ENCODE results near the gene FANCE.

The FANCE gene

DNA sequence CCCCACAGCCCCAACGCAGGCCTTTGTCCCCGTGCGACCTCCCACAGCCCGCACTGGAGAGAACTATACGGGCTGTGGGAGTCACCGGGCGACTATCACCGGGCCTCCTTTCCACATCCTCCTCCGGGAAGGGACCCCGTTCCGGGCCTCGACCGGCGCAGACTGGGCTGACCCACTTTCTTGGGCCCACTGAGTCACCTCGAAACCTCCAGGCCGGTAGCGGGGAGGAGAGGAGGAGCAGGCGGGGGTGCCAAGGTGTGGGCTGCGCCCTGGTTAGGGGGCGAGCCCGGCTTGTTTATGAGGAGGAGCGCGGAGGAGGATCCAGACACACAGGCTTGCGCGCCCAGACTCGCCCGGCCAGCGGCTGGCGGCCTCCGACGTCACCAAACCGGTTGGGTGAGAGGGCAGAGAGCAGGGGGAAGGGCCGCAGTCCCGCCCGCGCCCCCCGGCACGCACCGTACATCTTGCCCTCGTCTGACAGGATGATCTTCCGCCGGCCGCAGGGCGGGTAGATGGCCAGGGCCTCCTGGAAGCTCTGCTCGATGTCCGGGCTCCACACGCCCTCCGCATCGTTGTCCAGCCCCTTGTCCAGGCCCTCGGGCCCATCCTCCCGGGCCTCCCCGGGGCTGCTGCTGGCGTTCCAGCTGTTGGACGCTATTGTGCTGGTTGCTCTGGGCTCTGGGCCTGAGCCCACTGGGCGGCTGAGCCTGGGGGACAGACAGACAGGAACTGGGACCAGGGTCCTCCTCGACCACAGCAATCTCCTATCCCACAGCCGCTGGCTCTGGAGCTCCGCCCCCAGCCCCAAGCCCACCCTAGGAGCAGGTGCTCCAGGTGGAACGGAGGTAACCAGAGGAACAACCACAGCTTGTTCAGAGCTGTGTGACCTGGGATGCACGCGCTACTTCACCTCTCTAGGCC, 34.1 kb downstream of the FANCE start:
- peak; percentile 98 for DNase-seq

DNA sequence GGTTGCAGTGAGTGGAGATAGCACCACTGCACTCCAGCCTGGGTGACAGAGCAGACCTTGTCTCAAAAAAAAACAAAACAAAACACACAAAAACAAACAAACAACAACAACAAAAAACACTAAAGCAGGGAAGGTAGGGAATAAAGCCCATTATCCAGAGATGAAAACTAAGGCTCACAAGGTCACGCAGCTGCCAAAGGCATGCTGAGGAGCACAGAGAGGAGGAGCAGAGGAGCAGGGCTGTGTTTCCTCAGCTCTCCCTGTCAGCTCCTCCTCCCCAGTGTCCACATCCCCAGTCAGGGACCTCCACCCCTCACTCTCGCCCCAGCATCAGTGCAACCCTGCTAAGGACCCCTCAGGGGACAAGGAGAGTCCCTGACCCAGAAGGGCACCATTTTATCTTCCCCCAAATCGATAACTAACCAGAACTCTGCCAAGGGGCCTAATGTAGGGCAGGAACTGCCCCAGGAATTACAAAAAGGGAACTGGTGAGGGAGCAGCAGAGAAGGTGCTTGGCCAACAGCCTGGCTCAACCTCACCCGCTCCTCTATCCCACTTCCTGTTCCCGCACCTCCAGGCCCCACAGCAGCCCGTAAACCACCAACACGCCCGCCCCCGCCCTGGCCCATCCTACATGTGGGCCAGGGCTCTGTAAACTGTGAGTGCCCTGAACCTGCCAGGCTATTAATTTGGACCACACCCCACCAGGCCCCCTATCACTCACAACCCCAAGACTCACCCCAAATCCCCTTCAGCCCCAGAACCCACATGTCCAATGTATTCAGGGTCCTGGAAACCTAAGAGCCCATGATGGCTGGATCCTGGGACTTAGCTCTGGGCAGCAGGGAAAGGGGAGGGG, 35.7 kb downstream of the FANCE start:
- peak; percentile 58 for DNase-seq

DNA sequence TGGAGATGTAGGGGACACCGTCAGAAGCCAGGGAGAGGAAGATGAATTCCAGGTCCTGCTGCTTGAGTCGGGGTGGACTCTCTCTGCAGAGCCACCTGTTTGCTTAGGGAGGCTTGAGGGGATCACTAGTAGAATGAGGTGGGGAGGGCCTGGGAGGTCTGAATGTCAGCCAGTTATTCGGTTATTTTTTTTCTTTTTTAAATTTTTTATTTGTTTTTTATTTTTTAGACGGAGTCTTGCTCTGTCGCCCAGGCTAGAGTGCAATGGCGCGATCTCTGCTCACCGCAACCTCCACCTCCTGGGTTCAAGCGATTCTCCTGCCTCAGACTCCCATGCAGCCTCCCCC, 36.4 kb downstream of the FANCE start:
- no peak for DNase-seq

DNA sequence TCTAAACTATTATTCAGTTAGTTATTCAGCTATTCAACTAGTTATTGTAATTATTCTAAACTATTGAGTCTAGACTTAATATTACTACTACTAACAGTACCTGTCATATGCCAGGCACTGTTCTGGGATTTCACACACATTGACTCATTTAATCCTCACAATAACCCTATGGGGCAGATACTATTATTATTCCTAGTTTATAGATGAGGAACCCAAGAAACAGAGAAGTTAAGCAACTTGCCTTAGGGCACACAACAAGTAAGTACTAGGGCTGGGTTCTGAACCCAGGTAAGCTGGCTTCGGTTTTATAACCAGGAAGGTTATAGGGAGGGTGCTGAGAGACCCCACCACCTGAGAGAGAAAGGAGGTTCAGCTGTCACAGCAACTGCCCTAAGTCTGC, 36.9 kb downstream of the FANCE start:
- DNase-seq, result no peak

DNA sequence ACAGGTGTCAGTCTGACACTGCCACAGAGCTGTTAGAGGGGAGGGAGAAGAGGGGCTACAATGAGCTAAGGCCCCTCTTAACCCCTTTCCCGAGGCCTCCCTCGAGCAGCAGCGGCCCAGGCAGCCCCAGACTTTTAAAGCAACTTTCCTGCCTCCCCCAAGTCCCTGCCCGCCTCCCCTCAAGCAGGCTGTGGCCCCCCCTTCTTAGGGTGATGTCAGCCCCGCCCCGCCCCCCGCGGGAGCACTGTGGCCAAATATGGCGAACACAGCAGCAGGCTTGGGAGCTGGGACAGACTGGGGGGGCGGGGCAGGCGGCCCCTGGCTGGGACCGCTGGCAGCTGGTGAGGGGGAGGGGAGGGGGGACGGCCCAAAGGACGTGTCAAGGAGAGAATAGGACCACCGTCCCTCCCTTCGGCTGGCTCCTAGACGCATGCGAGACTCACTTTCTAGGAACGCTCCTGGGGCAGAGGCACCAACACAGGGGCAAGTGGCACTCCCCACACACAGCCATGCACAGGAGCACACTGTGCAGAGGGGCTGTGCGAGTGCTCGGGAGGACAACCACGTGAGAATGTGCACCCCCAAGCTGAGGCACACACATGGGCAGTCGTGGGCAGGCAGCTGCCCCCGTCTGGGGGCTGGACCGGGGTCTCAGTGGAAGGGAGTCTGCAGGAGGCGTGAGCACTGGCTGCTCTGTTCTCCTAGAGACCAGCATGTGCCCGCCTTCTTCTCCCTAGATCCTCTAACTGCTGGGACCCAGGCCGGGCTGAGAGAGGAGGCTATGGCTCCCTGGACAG, 38.1 kb downstream of the FANCE start:
- DNase-seq, result peak; percentile 74

DNA sequence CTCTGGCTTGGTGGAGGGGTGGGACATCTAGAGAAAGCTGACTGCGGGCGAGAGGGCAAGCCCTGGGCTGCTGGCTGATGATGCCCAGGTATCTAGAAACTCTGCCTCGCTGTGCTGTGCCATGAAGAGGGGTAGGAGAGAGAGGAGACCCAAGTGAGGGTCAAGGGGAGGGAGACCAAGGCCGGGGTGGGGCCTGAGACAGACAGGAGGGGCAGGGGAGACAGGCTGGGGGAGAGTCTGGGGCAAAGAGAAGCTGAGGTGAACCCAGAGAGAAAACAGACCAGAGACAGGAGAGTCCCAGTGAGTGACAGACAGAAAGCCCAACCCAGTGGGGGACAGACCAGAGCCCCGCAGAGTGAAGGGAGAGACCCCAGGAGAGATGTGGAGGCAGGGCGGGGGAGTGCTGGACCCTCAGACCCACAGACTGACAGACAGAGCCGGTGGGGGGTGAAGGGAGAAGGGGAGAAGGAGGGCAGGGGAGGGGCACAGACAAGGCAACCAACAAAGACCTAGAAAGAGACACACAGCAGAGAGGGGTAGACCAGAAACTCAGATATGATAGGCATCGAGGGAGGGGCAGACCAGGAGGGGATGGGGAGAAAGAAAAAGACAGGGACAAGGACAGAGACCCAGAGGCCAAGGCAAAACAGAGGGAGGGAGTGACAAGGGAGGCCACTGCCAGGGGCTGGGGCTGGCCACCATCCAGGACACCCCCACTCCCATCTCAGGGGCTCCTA, 38.9 kb downstream of the FANCE start:
- no peak for DNase-seq

DNA sequence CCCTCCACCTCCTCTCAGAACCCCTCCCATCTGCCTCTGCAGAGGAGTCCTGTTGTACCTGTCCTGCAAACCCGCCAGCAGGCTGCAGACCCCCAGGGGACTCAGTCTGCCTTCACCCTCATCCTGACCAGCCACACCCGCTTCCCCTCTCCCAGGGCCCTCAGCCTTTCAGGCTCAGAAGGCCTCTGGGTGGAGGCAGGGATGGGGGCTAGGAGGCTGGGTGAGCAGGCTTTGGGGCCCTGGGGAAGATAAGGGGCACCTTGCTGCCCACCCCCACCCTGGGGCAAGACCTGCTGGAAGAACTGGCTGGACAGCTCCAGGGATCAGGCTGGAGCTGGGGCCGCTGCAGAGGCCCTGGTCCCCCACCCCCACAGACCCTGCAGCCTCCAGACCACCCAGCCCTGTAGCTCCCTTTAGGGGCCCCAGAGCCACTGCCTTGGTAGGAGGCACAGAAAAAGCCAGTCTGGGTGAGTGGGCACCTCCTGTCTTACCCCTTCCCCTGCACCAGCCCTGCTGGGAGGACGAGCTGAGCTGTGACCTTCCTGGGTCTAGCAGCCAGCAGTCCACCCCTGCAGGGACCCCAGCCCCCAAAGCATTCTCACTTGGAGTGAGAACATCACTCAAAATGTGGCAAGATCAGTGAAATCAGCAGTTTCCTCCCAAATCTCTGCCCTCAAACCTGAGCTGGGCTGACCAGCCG, 39.6 kb downstream of the FANCE start:
- DNase-seq, result no peak

DNA sequence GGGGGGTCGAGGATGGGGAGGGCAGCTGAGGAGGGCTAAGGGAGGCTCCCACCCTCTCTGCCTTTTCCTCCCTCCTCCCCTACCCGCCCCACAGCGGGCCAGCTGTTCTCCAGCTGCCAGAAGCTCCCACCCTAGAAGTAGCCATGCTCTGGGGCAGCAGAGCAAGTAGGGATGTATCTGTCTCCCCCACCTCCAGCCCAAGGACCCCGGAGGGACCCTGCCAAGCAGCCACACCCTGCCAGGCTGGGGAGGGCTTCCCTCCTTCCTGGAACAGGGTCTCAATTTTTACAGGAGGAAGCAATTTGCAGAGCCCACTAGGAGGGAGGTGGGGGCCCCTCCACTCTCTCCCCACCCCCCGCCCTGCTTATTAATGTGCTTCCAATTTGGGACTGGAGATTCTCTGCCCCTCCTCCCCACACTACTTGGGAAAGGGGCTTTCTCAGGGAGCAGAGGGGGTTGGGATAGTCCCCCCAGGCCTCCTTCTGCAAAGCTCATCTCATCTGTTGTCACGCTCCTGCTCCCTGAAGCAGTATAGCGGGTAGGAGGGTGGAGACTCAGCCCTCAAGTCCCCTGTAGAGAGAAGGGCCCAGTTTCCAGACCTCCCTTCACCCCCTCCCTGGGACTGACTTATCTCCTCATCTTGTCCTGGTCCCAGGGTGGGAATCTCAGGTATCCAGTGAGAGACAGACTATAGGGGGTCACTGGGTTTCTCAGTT, 40.3 kb downstream of the FANCE start:
- no peak for DNase-seq

DNA sequence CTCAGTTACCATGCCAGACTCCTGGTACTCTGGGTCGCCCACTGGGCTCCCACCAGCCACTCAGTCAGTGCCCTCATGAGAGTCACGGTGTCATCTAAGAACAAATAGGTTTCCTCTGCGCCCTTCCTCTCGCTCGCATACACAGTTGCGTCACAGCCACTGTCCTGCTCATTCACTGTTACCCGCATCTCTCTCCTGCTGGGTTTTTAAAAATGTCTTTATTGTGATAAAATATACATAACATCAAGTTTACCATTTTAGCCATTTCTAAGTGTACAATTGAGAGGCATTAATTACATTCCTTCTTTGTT, 40.8 kb downstream of the FANCE start:
- peak; percentile 32 for DNase-seq

DNA sequence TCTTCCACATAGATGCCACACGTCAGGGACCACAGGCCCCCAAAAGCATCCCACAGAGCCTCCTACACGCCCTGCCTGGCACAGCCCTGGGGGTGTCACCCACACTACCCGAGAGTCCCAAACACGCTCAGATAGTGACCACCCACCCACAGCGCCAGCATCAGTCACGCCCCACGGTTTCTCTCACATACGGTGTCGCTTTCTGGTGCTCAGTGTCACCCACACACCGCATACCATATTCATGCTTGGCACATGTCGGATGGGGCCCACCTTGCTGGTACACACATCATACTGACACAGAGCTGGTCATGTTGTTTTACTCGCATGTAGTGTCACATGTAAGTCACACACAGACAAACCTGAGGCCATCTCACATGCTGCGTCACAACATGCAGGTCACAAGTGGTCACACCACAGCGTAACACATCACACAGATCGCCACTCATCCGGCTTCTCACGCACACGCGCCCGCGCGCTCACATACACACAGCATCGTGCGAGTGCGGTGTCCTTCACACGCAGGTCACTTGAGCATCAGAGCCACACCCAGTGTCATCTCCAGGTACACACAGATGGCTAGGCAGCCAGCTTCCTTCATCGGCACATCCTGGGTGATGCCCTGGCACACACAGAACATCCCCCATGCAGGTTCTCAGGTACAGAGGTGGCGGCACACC, 41.3 kb downstream of the FANCE start:
- DNase-seq, result no peak

DNA sequence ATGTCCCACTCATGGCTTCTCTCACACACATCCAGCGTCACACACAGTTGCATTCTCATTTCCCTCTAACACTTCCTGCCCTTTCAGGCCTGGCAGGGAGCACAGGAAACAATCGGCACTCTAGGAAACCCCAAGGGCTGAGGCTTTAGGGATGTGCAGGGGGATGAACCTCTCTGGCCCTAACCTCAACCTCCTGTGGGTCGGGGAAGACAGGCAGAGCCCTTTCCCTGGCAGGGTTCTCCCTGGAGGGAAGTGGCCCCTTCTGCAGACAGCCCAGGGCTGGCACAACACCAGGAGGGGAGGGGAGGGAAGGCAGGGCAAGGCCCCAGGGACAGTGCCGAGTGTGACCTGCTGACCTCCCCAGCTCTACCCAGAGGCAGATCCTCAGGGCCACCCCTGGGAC, 42.0 kb downstream of the FANCE start:
- peak; percentile 54 for DNase-seq

DNA sequence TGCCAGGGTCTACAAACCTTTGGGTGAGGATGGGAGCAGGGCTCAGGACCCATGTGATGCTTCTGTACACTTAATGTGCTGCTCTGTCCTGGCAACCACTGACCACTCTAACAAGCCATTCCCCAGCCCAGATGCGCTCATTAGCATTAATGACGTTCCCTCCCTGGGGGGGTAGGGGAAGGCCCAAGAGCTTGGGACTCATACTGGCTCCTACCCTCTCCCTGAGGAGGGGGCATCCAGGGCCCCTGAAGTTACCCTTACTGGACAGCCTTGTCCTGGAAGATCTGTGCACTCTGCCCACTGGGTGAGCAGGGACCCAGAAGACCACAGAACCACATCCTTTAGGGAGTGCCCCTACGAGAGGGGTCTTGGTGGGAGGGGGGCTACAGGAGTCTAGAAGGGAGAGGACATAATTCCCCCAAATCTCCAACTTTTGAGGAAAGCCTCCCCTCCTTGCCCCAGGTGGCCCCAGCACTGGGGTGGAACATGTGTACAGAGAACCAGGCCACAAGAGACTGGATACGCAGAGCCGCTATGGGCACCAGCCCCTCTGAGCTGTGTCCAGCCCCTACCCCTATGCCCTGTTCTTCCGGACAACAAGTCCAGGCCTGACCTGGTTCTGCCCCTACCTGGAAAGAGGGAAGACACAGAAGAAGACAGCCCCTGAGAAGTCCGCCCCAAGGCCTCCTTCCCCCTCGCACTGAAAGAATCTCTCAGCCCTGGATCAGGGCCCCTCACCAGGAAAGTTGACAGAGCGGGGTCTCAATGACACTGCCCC, 43.3 kb downstream of the FANCE start:
- DNase-seq, result no peak

DNA sequence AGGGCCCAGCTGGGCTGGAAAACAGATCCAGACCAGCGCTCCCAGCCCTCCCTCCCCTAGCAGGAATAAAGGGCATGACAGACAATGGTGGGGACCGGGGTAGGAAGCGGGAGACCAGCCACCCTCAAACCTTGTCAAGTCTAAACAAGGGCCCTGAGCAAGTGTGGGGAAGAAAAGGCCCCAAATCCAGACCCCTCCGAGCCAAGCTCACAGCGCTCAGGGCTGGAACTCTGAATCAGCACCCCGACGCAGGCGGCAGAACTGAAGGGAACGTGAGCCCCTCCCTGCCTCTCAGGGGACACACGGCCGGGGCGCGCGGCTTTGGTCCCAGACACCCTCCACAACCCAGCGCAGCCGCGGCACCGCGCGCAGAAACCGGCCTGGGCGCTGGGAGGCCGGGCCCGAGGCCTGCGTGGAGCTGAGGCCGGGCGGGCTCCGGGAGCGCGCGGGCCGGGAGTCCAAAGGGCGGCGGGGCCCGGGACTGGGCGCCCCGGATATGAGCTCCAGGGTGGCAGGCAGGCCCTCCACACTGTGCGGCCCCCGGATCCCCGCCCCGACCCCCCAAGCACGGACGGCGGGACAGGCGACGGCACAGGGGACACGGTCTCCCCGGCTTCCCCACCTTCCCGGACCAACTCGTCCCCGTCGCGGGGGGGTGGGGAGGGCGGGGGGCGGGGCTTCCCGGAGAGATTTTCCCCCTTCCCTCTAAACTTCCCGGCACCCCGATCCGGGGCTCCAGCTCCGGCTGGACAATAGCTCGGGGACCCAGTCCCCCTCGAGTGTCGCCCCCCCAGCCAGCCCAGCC, 44.1 kb downstream of the FANCE start:
- no peak for DNase-seq

DNA sequence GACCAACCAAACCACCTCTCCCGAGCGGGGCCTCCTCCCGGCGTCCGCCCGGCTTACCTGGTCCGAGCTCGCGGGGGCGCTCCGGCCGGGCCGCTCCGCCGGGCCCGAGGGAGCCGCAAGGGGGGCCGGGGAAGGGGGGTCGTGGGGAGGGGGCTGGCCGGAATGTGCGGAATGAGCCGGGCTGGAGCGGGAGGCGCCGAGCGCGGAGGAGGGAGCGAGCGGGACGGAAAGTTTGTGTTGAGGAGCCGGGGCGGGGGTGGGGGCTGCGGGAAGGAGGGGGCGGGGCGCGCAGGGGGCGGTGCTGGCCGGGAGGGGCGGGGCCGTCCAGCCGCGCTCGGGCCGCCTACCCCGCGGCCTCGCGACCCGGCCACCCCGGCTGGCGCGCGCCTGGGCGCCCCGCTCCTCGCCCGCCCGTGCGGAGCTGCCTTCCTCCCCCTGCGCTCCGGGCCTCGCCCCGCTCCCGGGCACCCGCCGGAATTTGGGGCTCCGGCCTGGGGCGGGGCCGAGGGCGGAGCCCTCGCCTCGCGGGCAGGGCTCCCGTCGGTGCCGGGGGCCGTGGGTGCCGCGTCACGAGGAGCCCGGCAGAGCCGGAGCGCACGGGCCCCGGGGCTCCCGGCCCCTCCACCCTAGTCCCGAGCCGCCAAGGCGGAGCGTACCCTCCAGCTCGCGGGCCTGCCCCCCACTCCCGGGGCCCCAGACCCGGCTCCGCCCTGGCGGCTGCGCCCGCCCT, 44.9 kb downstream of the FANCE start, which contains the start of gene TEAD3:
TEAD3 (minus strand) TSS at position 239 of the 730 bp plus-strand sequence.
- no peak for DNase-seq

DNA sequence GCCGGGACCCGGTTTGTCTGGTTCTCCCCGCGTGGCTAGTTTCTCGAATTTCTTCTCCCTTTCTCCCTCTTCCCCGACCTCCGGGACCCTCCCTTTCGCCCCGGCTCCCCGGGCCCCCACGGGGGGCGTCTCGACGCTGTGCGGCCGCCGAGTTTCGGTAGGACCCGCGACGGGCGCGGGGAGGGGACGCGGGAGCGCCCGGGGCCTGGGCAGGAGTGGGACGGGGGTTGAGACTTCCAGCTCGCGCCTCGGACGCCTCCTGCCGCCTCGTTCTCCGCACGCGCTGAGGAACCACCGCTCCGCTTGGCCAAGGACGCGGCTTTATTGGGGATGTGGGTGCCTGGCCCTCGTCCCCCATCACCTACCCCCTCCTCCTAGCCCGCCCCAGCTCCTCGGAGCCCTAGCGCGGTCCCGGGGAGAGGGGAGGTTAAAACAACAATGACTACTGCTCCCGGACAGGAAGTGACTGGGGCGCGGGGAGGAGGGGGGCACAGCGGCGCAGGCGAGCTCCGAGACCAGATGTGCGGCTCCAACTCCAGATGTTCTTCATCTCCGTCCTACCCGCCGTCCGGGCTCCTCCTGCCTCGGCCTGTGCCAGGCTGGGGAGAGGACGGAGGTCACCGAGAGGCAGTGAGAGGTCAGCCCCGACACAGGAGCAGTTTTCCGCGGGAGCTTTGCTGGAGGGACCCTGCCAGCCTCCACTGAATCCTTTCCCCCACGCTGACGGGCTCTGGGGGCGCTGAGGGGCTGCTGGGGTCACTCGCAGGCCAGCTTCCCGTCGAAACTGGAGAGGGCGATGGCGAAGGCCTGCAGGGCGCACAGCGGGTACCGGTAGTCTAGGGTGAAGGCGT, 45.7 kb downstream of the FANCE start:
- DNase-seq, result peak; percentile 73

DNA sequence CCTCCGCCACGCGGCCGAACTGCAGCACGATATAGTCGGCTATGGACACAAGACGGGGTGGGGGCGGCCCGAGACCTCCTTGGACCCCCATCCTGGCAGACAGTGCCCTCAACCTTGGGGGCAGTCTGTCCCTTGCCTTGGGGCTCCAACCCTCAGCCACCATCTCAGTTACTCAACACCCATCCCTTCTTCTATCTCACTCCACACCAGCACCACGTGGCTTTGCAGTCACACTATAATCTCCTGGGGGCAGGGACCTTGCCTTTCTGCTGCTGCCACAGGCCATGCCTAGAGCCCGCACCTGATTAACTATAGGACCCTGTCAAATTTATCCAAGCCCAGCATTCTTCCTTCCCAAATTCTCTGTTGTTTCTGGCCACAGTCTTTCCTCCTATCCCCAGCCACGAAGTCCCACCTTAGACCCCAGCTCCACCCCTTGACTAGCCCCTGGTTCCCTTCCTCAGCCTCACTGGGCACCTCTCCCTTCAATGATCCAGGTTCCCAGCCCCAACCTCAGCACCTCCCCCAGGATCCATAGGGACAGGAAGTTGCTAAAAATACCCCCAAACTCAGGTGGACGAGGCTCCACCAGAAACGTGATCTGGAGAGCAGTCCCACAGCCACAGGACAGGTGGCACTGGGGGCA, 46.4 kb downstream of the FANCE start:
- no peak for DNase-seq

DNA sequence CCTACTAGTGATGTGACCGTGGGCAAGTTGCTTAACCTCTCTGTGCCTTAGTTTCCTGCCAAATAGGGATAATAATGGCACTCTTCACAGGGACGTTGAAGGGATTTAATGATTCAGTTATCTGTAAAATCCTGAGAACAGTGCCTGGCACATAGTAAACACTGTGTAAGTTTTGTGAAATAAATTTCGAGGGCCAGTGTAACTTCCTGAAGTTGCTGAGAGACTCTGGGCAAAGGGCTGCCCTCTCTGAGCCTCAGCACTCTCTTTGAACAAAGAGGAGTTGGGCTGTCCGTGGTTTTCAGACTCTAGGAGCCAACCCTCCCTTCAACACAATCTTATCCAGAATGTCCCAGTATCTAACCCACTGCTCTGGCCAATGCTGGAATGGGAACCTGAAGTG, 47.2 kb downstream of the FANCE start:
- DNase-seq, result no peak

Measured in NCI-H510A treated with DMSO at 0.1 percent for 48 hours (cell line).